ENCODE measurements around the gene DOCK7.
"Not testable (repeated sequence)": the region's sequence is repeated elsewhere in the genome, so short reads cannot be mapped to it uniquely, and the experiment has no call there.

DOCK7 gene

DNA sequence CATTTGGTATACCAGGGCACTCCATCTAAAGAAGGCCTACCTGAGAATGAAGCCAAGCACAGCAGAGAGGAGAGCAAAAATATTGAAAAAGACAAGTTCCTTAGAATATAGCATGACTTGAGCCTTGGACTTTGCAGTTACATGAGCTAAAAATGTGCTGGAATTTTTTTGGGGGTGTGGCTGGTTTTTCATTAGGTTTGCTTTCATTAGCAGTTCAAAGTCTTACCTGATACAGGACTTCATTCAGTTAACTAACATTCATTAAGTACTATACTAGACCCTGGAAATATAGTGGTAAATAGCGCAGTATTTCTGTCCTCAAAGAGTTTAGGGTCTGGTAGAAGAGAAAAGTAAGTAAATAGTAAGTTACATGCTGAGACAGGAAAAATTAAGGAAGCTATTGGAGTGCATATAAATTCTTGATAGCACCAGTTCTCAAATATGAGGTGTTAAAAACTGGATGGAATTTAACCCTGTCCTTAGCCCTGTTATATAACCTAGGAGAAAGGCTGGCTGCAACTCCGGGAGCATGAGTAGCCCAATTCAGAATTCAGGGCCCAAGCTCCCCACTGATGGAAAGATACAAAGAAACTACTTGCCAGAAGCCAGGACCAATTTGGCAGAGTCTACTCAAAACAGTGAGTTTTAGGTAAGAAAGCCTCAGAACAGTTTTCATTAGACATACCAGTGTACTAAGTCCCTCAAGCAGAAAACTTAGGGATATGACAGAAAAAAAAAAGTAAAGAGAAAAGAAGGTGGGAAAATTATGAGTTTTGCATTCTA, 3.1 kb upstream of the DOCK7 start:
- DNase-seq, result no peak

DNA sequence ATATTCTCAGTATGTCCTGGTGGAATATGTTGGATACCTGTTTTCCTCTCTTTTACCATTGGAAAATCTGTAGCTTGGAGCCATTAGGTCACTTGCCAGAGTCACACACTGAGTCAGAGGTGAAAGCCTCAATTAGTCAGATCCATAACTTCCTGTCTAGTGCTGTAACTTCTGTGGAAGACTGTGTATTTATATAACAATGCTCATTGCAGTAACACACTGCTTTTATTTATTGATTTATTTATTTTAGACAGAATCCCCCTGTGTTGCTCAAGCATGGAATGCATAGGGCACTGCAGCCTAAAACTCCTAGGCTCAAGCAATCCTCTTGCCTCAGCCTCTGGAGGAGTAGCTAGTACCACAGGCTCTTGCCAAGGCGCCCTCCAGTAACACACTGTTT, 1.3 kb upstream of the DOCK7 start:
- DNase-seq, result peak; percentile 23

DNA sequence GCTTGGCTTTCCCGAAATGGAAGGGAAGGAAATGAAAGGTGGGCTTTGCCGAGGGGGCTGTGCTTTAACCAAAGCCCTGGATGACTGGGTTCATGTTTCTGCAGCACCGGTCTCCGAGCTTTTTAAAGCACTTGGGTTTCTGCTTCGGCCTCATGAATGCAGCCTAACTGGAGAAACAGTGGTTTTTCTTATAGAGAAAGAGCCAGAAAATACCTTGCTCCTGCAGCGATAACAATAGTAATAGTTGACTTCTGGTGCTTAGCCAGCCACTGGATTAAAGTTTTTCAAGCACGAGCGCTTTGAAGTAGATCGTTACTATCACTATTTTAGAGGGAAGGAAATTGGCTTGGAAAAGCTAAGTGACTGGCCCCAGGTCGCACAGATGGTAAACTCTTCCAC, 500 bp upstream of the DOCK7 start:
- DNase-seq, result no peak

DNA sequence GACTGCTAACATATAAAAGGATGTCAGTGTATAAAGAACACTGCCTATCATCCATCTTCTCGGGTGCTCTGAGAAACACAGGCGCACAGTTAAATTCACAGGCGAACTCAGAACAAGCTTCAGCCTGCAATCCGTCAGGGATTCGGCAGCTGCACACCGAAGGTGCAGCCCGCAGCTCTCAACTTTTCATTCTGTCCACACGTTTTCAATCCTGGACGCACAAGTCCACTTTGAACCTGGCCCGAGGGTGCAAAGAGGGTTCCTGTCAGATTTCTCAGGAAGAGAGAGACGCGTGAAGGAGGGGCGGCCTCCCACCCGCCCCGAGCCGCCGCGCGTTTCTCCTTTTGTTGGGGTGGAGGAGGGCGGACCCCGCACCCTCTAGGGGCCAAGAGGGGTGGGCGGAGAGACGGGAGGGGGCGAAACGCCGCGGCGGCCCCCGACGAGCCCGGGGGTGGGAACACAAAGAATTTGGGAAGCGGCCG, 724 bp downstream of the DOCK7 start:
- peak; percentile 23 for DNase-seq

DNA sequence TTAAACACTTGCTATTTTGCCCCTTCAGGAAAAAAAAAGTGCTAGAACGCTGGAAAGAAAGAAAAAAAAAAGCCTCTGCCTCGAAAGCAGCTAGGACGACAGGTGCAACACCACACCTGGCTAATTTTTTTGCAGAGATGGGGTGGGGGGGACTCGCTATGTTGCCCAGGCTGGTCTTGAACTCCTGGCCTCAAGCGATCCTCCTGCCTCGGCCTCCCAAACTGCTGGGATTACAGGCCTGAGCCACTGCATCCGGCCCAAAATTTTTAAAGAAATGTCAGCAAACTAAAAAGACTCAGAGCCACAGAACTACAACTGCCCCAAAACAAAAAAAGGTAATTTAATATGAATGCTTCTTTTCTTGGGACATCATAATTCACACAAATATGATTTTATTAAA, 1.4 kb downstream of the DOCK7 start:
- no peak for DNase-seq

DNA sequence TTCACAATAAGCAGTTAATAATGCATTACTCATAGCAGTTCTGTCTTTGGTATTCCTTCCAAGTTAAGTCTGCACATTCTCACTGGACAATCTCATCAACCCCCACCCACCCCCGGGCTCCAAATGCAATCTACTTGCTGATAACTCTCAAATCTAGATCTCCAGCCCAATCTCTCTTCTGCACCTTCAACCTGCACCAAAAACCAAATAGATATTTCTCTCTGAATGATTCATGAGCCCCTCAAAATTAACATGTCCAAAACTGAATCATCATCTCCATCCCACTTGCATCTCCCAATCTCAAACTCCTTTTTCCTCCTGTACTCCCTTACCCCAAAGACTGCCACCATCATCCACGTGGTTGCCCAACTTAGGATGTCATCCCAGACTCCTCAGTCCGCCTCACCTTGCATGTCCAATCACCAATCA, 2.7 kb downstream of the DOCK7 start:
- no peak for DNase-seq

DNA sequence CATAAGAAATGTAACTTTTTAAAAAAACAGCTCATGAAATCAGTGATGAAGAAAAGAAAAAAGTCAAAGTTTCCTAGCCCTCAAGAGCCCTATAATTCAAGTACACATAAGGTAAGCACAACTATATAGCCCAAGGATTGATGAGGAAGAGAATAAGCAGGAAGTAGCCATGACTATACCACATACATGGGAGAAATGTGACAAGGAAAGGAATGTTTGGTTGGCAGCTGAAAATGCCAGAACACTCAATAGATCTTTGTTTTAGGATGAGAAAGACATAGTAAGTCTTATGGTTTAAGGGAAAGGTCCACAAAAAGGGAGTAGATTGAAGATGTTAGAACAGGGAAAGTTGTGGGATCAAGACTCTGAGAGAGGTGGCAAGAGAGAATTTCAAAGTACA, 5.7 kb downstream of the DOCK7 start:
- DNase-seq, result no peak

DNA sequence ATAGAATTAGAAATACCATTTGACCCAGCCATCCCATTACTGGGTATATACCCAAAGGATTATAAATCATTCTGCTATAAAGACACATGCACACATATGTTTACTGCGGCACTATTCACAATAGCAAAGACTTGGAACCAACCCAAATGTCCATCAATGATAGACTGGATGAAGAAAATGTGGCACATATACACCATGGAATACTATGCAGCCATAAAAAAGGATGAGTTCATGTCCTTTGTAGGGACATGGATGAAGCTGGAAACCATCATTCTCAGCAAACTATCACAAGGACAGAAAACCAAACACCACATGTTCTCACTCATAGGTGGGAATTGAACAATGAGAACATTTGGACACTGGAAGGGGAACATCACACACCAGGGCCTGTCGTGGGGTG, 7.2 kb downstream of the DOCK7 start:
- DNase-seq, result not testable (repeated sequence)

DNA sequence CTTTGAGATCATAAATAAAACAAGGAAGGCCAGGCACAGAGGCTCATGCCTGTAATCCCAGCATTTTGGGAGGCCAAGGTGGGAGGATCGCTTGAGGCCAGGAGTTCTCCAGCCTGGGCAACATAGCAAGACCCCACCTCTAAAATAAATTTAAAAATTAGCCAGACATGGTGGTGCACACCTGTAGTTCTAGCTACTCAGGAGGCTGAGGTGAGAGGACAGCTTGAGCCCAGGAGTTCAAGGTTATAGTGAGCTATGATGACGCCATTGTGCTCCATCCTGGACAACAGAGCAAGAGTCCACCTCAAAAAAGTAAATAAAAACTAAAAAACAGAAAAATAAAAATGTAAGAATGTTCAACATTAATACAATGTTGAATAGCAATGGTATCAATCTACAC, 10.4 kb downstream of the DOCK7 start:
- DNase-seq, result not testable (repeated sequence)

DNA sequence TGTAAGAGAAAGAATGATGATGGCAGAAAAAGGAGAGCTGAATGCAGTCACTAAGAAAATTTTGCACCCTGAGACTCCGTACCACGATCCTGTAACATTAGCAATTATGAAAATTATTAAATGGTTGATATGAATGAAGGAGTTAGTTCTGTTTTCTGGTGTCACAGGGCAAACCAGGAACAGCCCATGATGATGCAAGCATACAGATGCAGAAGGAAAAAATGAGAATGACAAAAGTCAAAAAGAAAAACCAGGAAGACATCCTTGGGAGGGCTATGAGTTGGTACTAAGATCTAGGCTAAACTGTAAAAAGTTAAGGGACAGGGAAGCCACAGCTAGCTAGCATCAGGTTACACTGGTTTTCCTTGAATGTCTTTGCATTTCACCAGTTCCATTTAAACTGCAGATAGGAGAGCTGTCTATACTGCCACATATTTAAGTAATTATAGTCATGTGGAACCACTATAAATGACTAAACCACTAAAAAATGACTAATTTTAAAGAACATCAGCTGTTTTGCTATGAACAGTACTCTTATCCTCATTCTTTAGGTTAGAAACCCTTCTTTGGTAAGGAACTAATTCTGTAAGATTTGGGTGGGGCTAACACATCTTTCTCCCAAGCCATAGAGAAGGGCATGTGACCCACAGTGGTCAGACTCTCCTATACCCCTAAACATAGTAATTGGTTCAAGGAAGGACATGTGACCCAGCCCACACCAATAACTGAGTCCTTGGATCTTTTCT, 11.4 kb downstream of the DOCK7 start:
- DNase-seq, result no peak

DNA sequence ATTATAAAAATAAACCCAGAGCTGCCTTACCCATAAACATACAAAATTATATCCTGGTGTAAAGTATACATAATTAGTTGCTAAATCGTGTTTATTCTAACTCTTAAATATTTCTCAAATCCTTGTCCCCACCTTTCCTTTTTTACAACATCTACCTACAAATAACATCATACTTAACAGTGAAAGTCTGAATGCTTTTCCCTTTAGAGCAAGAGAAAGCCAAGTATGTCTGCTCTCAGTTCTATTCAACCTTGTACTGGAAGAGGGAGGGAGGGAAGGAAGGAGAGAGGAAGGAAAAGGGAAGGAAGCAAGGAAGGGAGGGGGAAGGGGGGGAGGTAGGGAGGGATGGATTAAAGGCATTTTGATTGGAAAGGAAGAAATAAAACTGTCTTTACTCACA, 14.6 kb downstream of the DOCK7 start:
- DNase-seq, result no peak

DNA sequence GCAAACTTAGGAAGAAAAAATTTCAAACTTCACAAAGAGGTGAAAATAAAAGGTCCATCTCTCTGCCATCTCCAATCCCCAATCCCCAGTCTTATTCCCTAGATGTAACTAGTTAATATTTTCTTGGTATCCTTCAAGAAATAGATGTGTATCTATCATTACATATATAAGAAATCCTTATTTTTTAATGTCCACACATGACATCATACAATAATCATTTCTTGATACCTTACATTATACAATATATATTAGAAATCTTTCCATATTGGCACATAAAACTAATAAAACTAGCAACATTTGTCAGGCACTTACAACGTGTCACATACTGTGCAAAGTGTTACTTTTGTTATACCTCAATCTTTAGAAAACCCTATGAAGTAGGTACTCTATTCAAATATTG, 16.2 kb downstream of the DOCK7 start:
- DNase-seq, result no peak

DNA sequence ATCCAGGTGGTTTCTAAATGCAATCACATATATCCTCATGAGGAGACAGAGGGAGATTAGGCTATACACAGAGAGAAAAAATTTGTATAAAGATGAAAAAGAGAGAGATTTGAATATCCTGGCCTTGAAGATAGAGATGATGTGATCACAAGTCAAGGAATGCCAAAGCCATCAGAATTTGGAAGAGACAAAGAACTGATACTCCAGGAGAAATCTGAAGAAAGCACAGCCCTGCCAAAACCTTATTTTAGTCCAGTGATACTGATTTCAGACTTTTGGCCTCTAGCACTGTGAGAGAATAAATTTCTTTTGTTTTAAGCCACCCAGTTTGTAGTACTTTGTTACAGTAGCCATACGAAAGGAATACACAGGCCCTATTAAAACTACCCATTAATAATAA, 33.4 kb downstream of the DOCK7 start:
- DNase-seq, result no peak

DNA sequence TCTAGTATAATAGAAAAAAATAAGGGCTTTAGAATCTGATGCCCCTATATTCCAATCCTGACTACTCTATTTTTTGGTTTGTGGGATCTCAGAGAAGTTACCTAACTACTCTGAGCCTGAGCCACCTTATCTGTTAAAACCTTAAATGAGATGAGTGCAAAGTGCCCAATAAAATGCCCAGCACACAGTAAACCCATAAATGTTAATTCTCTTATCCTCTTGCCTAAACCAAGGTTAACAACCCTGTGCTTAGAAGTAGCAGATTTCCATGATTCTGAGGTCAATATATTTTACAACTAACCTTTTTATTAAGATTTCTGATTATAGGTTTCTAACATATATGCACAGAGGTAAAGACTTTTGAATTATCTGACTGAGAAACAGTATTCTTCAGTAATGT, 35.8 kb downstream of the DOCK7 start:
- no peak for DNase-seq

DNA sequence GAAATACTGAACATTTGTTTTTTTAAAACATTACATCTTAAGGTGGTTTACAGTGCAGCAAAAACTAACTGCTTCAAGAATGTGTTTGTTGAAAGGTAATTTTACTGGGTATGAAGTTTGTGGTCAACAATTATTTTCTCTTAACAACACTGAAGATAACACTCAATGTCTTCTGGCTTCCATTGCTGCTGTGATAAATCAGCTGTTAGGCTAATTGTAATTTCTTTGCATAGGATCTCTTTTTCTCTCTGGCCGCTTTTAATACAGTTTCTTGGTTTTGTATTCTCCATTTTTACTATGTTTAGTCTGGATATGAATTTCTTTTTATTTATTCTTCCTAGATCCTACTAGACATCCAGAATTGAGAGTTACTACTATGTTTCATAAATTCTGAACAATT, 44.9 kb downstream of the DOCK7 start:
- DNase-seq, result no peak

DNA sequence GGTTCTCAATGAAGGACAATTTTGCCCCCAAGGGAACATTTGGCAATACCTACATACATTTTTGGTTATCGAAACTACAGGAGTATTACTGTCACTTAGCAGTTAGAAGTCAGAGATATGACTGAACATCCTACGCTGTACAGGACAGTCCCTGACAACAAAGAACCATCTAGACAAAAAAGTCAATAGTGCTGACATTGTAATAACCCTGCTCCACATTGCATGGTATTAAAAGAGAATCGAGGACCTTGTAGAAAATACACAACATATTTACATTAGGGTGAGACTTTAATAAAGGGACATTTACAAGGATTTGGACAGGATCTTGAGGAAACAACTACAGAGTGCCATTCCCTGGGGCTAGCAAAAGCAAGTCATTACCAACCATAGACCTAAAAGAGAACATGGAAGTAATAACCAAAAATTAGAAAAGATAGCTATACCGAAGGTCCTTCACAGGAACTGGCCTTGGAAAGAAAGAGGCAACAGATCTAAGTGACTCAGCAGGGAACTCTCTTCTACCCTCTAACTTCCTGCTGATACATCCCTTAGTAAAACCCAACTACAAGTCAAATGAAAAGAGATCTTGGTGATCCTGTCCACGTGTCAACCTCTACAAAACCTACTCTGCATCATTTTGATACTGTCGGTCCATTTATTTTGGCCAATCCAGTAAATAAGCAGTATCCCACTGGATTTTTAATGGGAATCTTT, 50.6 kb downstream of the DOCK7 start:
- DNase-seq, result peak; percentile 3

DNA sequence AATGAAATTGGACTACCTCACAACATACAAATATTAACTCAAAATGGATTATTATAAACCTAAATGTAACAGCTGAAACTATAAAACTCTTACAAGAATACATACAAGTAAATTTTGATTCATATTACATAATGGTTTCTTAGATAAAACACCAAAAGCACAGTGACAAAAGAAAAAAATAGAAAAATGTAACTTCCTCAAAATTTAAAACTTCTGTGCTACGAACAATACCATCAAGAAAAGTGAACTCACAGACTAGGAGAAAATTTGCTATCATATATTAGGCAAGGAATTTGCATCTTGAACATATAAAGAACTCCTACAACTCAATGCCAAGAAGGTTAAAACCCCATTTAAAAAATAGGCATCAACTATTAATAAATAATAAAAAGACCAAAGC, 59.7 kb downstream of the DOCK7 start:
- no peak for DNase-seq

DNA sequence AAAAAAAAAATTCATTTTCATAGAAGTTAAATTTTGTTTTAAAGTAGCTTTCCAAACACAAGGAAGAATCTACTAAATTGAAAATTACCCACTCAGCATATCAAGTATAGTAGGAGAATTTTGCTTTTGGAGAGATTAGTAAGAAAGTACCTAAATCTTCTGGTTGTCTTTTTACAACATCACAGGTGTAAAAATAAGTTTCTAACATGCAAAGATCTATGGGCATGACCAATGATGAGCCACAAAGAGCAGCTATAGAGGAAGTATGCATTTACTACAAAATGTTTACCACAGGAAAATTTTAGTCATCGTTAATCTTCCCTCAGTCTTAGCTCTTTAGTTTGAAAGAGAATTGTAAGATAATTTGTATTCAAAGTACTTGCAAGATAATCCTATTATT, 62.8 kb downstream of the DOCK7 start:
- peak; percentile 23 for DNase-seq

DNA sequence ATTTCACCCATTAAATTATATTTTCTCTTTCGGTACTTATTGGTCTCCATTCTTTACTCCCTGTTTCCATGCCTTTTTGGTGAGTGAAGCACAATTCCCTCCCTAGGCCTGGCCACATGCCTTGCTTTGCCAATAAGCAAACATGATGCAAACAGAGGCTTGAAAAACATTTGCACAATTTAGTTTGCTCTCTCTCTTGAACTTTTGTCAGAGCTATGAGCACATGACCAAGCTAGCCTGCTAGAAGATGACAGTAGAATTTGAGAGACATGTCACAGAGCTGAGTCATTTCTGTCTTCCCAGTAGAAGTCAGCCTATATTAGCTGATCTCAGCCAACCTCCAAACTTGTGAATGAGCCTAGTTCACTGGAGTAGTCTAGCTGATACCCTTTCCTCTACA, 66.3 kb downstream of the DOCK7 start:
- DNase-seq, result peak; percentile 75

DNA sequence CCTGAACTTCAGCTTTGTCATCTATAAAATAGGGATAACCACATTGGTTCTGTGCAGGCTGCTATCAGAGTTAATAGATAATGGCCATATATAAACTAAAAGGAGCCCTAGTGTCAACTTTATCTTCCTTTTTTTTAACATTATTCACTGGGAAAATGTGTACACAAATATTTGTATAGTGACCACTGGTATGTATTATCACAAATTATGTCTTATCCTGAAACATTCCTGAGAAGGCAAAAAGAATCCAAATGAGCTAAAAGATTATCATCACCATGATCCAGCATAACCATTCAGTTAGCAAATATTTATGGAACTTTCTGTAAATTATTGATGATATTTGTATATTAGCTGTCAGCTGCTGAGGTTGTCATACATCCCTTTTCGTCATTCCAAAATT, 74.3 kb downstream of the DOCK7 start:
- no peak for DNase-seq

DNA sequence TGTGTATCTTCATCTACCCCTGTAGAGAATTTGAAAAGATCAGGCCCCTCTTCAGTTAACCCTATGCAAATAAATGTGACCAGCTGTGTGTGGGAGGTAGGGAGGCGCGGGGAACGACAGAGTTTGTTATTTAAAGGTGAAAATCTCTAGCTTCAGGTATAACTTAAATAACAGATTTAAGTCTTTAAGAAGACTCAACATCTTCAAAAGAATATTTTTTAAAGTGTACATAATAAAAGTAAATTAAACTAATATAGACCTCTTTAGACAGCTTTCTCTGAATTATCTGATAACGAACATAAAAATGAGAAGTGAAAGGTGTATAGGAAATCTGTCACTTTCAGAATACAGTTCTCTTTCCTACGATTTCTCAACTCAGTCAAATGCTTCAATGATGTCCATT, 74.9 kb downstream of the DOCK7 start:
- no peak for DNase-seq

DNA sequence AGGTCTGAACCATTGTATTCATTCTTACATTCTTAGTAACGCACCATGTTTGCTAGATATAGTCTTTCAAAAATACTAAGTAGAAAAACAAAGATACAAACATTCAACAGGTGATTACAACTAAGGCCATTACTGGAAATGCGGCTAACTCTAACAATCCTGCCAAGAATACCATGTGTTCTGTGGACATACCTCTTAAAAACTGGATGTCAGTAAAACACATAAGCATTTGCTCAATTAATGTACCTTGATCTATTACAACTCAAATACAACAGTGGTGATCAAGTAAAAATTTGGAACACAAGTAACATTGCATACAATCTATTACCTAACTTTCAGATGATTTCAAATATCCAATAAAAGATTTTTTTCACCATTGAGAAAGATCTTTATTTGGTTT, 75.4 kb downstream of the DOCK7 start:
- no peak for DNase-seq

DNA sequence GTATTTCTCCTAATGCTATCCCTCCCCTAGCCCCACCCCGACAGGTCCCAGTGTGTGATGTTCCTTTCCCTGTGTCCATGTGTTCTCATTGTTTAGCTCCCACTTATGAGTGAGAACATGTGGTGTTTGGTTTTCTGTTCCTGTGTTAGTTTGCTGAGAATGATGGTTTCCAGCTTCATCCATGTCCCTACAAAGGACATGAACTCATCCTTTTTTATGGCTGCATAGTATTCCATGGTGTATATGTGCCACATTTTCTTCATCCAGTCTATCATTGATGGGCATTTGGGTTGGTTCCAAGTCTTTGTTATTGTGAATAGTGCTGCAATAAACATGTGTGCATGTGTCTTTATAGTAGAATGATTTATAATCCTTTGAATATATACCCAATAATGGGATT, 77.6 kb downstream of the DOCK7 start:
- DNase-seq, result not testable (repeated sequence)

DNA sequence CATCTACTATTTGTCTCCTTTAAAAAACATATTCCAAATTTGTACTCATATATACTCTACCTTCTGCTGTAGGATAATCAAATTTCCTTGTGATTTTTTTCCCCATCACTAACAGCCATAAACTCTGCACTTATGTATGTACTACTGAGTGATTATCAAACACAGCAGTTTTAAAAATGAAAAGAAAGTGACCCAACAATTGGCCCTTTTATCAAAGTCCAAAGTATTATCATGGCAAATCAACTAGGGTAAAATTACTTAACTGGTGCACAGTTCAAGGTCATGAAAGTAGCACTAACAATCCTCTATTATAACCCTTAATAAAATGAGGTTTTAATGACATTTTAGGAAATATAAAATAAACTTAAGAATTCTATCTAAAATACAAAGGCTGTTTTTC, 79.3 kb downstream of the DOCK7 start:
- DNase-seq, result no peak
